ENCODE data around the gene GNAI2.

DNA sequence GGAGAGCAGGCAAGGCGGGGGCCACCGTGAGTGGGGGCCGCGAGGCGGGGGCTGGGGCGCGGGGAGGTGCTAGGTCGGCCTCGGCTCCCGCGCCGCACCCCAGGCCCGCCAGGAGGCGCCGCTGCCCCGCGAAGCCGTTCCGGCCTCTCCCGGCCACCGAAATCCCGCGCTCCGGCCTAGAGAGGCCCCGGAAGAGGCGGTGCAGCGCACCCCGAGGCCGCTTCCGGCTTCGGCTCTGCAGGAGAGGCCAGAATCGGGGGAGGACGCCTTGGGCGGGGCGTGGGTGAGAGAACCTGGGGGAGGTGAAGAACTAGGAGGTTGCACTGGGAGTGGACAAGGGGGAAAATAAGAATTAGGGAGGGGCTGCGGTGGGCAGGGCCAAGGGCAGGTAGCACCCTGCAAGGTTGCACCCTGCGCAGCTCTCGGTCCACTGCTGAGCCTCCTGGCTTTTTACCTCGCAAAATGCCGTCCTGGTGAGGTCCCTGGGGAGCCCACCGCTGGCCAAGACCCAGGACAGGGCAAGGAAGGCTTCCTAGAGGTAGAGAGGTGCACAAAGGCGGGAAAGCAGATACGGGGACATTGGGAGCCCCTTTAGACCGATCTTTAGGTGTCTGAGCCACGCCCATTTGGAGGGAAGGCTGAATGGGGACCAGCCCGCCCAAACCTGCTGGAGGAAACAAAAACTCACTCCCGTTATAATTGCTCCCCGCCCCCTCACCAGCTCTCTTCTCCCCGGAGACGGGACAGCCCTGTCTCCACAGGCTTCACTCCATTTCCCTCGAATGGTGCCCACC is 8.4 kb upstream of the GNAI2 start:
- peak; percentile 40 to 57 for TF ChIP-seq POLR2A (IDR thresholded peaks at IDR 0.05)
- TF ChIP-seq CTCF (IDR thresholded peaks at IDR 0.05): peak; percentile 77 to 98 (median 97)

All from Peyer's patch (tissue), 4 donors.